ENCODE results near the gene RASA2.

RASA2 gene

GRCh38 chr3:141486746-141487520 lies at the start of gene RASA2:
RASA2 (plus strand) TSS chr3:141487027; CDS start chr3:141487084, 57 bp downstream.
- H3K36me3 ChIP-seq (ENCODE audit: control insufficient read depth, low read depth, low read length) = no peaks in the 10 kb centered on the region
- peaks cover 36% of the 10 kb centered on the region for H3K4me1 ChIP-seq (ENCODE audit: control insufficient read depth, low read depth, low read length)
- H3K4me3 ChIP-seq (ENCODE audit: low read length) = peak within 1 kb of the TSS; percentile 95
- H3K27ac ChIP-seq (ENCODE audit: low read length) = peak within 1 kb of the TSS; percentile 52
- H3K9ac ChIP-seq (ENCODE audit: low read length) = peak within 1 kb of the TSS; percentile 85
- H3K9me3 ChIP-seq (ENCODE audit: control insufficient read depth, low read depth, low read length) = no peaks in the 10 kb centered on the region
- no peaks in the 10 kb centered on the region for H3K27me3 ChIP-seq (ENCODE audit: control insufficient read depth, insufficient read depth, low read length)

GRCh38 chr3:141439589-141439988 lies 47.2 kb upstream of the RASA2 start:
- Histone ChIP-seq H3K4me1 (ENCODE audit: control insufficient read depth, low read depth, low read length) (peaks cover 3% of the 10 kb centered on the region), H3K27ac (ENCODE audit: low read length) (no peak overlapping the region), H3K9me3 (ENCODE audit: control insufficient read depth, low read depth, low read length) (no peaks in the 10 kb centered on the region), H3K27me3 (ENCODE audit: control insufficient read depth, insufficient read depth, low read length) (no peaks in the 10 kb centered on the region), H3K36me3 (ENCODE audit: control insufficient read depth, low read depth, low read length) (no peaks in the 10 kb centered on the region), H3K4me3 (ENCODE audit: low read length) (no peak overlapping the region), H3K9ac (ENCODE audit: low read length) (no peak overlapping the region)

- H3K36me3 ChIP-seq (ENCODE audit: control insufficient read depth, low read depth, low read length) = no peaks in the 10 kb centered on the region
- H3K4me3 ChIP-seq (ENCODE audit: low read length) = no peak overlapping the region
- peaks cover 3% of the 10 kb centered on the region for H3K4me1 ChIP-seq (ENCODE audit: control insufficient read depth, low read depth, low read length)
- H3K9me3 ChIP-seq (ENCODE audit: control insufficient read depth, low read depth, low read length) = no peaks in the 10 kb centered on the region
- no peaks in the 10 kb centered on the region for H3K27me3 ChIP-seq (ENCODE audit: control insufficient read depth, insufficient read depth, low read length)
- no peak overlapping the region for H3K9ac ChIP-seq (ENCODE audit: low read length)
- H3K27ac ChIP-seq (ENCODE audit: low read length) = no peak overlapping the region
Observed at GRCh38 chr3:141440942-141441341, 45.9 kb upstream of the RASA2 start.

- H3K27me3 ChIP-seq (ENCODE audit: control insufficient read depth, insufficient read depth, low read length) = no peaks in the 10 kb centered on the region
- H3K9ac ChIP-seq (ENCODE audit: low read length) = no peak overlapping the region
- H3K36me3 ChIP-seq (ENCODE audit: control insufficient read depth, low read depth, low read length) = no peaks in the 10 kb centered on the region
- no peak overlapping the region for H3K4me3 ChIP-seq (ENCODE audit: low read length)
- H3K9me3 ChIP-seq (ENCODE audit: control insufficient read depth, low read depth, low read length) = no peaks in the 10 kb centered on the region
- no peak overlapping the region for H3K27ac ChIP-seq (ENCODE audit: low read length)
- H3K4me1 ChIP-seq (ENCODE audit: control insufficient read depth, low read depth, low read length) = peaks cover 3% of the 10 kb centered on the region
Observed at GRCh38 chr3:141441381-141442364, 45.2 kb upstream of the RASA2 start.

GRCh38 chr3:141442446-141442845 lies 44.4 kb upstream of the RASA2 start:
- peaks cover 3% of the 10 kb centered on the region for H3K4me1 ChIP-seq (ENCODE audit: control insufficient read depth, low read depth, low read length)
- no peak overlapping the region for H3K27ac ChIP-seq (ENCODE audit: low read length)
- no peak overlapping the region for H3K9ac ChIP-seq (ENCODE audit: low read length)
- no peak overlapping the region for H3K4me3 ChIP-seq (ENCODE audit: low read length)
- H3K27me3 ChIP-seq (ENCODE audit: control insufficient read depth, insufficient read depth, low read length) = no peaks in the 10 kb centered on the region
- no peaks in the 10 kb centered on the region for H3K36me3 ChIP-seq (ENCODE audit: control insufficient read depth, low read depth, low read length)
- no peaks in the 10 kb centered on the region for H3K9me3 ChIP-seq (ENCODE audit: control insufficient read depth, low read depth, low read length)

- no peak overlapping the region for H3K9ac ChIP-seq (ENCODE audit: low read length)
- H3K27ac ChIP-seq (ENCODE audit: low read length) = no peak overlapping the region
- H3K4me1 ChIP-seq (ENCODE audit: control insufficient read depth, low read depth, low read length) = peaks cover 3% of the 10 kb centered on the region
- H3K4me3 ChIP-seq (ENCODE audit: low read length) = no peak overlapping the region
- no peaks in the 10 kb centered on the region for H3K9me3 ChIP-seq (ENCODE audit: control insufficient read depth, low read depth, low read length)
- H3K27me3 ChIP-seq (ENCODE audit: control insufficient read depth, insufficient read depth, low read length) = no peaks in the 10 kb centered on the region
- no peaks in the 10 kb centered on the region for H3K36me3 ChIP-seq (ENCODE audit: control insufficient read depth, low read depth, low read length)
Observed at GRCh38 chr3:141442914-141443313, 43.9 kb upstream of the RASA2 start.

GRCh38 chr3:141444586-141445285 lies 42.1 kb upstream of the RASA2 start:
- peaks cover 3% of the 10 kb centered on the region for H3K4me1 ChIP-seq (ENCODE audit: control insufficient read depth, low read depth, low read length)
- H3K27ac ChIP-seq (ENCODE audit: low read length) = no peak overlapping the region
- no peak overlapping the region for H3K9ac ChIP-seq (ENCODE audit: low read length)
- H3K9me3 ChIP-seq (ENCODE audit: control insufficient read depth, low read depth, low read length) = no peaks in the 10 kb centered on the region
- no peaks in the 10 kb centered on the region for H3K27me3 ChIP-seq (ENCODE audit: control insufficient read depth, insufficient read depth, low read length)
- no peaks in the 10 kb centered on the region for H3K36me3 ChIP-seq (ENCODE audit: control insufficient read depth, low read depth, low read length)
- no peak overlapping the region for H3K4me3 ChIP-seq (ENCODE audit: low read length)

GRCh38 chr3:141445990-141446389 lies 40.8 kb upstream of the RASA2 start:
- H3K9me3 ChIP-seq (ENCODE audit: control insufficient read depth, low read depth, low read length) = no peaks in the 10 kb centered on the region
- no peak overlapping the region for H3K9ac ChIP-seq (ENCODE audit: low read length)
- no peak overlapping the region for H3K27ac ChIP-seq (ENCODE audit: low read length)
- H3K27me3 ChIP-seq (ENCODE audit: control insufficient read depth, insufficient read depth, low read length) = no peaks in the 10 kb centered on the region
- peaks cover 3% of the 10 kb centered on the region for H3K4me1 ChIP-seq (ENCODE audit: control insufficient read depth, low read depth, low read length)
- H3K36me3 ChIP-seq (ENCODE audit: control insufficient read depth, low read depth, low read length) = no peaks in the 10 kb centered on the region
- H3K4me3 ChIP-seq (ENCODE audit: low read length) = no peak overlapping the region

- no peaks in the 10 kb centered on the region for H3K27me3 ChIP-seq (ENCODE audit: control insufficient read depth, insufficient read depth, low read length)
- H3K4me1 ChIP-seq (ENCODE audit: control insufficient read depth, low read depth, low read length) = no peaks in the 10 kb centered on the region
- H3K4me3 ChIP-seq (ENCODE audit: low read length) = no peak overlapping the region
- H3K9ac ChIP-seq (ENCODE audit: low read length) = no peak overlapping the region
- no peak overlapping the region for H3K27ac ChIP-seq (ENCODE audit: low read length)
- H3K9me3 ChIP-seq (ENCODE audit: control insufficient read depth, low read depth, low read length) = no peaks in the 10 kb centered on the region
- no peaks in the 10 kb centered on the region for H3K36me3 ChIP-seq (ENCODE audit: control insufficient read depth, low read depth, low read length)
Observed at GRCh38 chr3:141446737-141447136, 40.1 kb upstream of the RASA2 start.

GRCh38 chr3:141447383-141447782 lies 39.4 kb upstream of the RASA2 start:
- no peak overlapping the region for H3K9ac ChIP-seq (ENCODE audit: low read length)
- no peaks in the 10 kb centered on the region for H3K27me3 ChIP-seq (ENCODE audit: control insufficient read depth, insufficient read depth, low read length)
- no peaks in the 10 kb centered on the region for H3K36me3 ChIP-seq (ENCODE audit: control insufficient read depth, low read depth, low read length)
- H3K4me1 ChIP-seq (ENCODE audit: control insufficient read depth, low read depth, low read length) = no peaks in the 10 kb centered on the region
- no peak overlapping the region for H3K4me3 ChIP-seq (ENCODE audit: low read length)
- no peak overlapping the region for H3K27ac ChIP-seq (ENCODE audit: low read length)
- H3K9me3 ChIP-seq (ENCODE audit: control insufficient read depth, low read depth, low read length) = no peaks in the 10 kb centered on the region

GRCh38 chr3:141448606-141449220 lies 38.1 kb upstream of the RASA2 start:
- Histone ChIP-seq H3K27ac (ENCODE audit: low read length) (no peak overlapping the region), H3K9me3 (ENCODE audit: control insufficient read depth, low read depth, low read length) (no peaks in the 10 kb centered on the region), H3K4me3 (ENCODE audit: low read length) (no peak overlapping the region), H3K36me3 (ENCODE audit: control insufficient read depth, low read depth, low read length) (no peaks in the 10 kb centered on the region), H3K4me1 (ENCODE audit: control insufficient read depth, low read depth, low read length) (no peaks in the 10 kb centered on the region), H3K27me3 (ENCODE audit: control insufficient read depth, insufficient read depth, low read length) (no peaks in the 10 kb centered on the region), H3K9ac (ENCODE audit: low read length) (no peak overlapping the region)
